GM12891 (cell line): ENCODE measurements around the gene MAML2.

ENCODE experiments used
- PAX5 ChIP-seq: IDR thresholded peaks from 2 replicates; pipeline ENCODE4 v1.6.1; 2011; ENCODE audit warnings: low read length, moderate library complexity, mild to moderate bottlenecking; ENCODE audit not compliant: insufficient read depth, severe bottlenecking
- POLR2A ChIP-seq: IDR thresholded peaks from 2 replicates; pipeline ENCODE4 v1.6.1; 2011; ENCODE audit warnings: low read depth, low read length, control low read depth
- POLR2AphosphoS5 ChIP-seq: IDR thresholded peaks from 2 replicates; pipeline ENCODE4 v1.6.1; 2011; ENCODE audit warnings: low read depth, low read length, control low read depth
- POU2F2 ChIP-seq: IDR thresholded peaks from 2 replicates; pipeline ENCODE4 v1.6.1; 2011; ENCODE audit warnings: low read depth, mild to moderate bottlenecking, control low read depth, low read length, moderate library complexity
- SPI1 ChIP-seq: IDR thresholded peaks from 2 replicates; pipeline ENCODE4 v1.6.1; 2011; ENCODE audit warnings: low read depth, low read length, control low read depth
- TAF1 ChIP-seq: IDR thresholded peaks from 2 replicates; pipeline ENCODE4 v1.6.1; 2011; ENCODE audit warnings: low read depth, low read length, control low read depth

GRCh38 chr11:96356848-96357247 lies 13.9 kb upstream of the MAML2 start:
- TF ChIP-seq TAF1 (no peak), POLR2A (no peak), POLR2AphosphoS5 (no peak), PAX5 (no peak), SPI1 (no peak), POU2F2 (no peak)
